ENCODE measurements around the gene SNAP25.

SNAP25 gene

DNA sequence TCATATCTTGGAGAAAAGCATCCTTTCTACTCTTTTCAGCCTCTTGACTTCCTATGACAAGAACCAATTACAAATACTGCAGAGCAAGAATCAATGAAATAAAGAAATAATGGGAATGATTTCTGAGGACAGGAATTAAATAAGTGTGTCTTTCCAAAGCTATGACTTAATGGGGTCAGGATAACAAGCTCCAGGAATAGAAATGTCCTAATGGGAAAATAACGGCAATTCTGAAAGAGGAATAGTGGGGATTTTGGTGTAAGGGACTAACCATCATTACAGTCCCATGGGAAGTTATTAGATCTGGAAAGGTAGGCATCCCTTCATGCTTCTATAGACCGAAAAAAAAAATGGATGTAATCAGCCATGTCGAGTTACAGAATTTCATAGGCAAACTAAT is 28.2 kb upstream of the SNAP25 start:
- Histone ChIP-seq H3K9ac (ENCODE audit: insufficient read length, low read depth) (no peak overlapping the region), H3K4me3 (ENCODE audit: insufficient read length, low read depth) (no peak overlapping the region), H3K36me3 (ENCODE audit: insufficient read depth, insufficient read length, low read length) (no peaks in the 10 kb centered on the region), H3K27me3 (ENCODE audit: insufficient read depth, insufficient read length) (no peaks in the 10 kb centered on the region), H3K9me3 (ENCODE audit: insufficient read depth, low read length) (no peaks in the 10 kb centered on the region), H3K4me1 (ENCODE audit: insufficient read depth, insufficient read length) (no peaks in the 10 kb centered on the region)
- TF ChIP-seq SUZ12 (IDR thresholded peaks at IDR 0.05; ENCODE audit: extremely low read depth, insufficient read depth, insufficient read length) (no peak), YY1 (IDR thresholded peaks at IDR 0.05; ENCODE audit: insufficient read depth, insufficient read length) (no peak), ZNF274 (IDR thresholded peaks at IDR 0.05; ENCODE audit: low read depth, low read length) (no peak)
- DNase-seq (ENCODE audit: low read depth, low spot score): no peak

DNA sequence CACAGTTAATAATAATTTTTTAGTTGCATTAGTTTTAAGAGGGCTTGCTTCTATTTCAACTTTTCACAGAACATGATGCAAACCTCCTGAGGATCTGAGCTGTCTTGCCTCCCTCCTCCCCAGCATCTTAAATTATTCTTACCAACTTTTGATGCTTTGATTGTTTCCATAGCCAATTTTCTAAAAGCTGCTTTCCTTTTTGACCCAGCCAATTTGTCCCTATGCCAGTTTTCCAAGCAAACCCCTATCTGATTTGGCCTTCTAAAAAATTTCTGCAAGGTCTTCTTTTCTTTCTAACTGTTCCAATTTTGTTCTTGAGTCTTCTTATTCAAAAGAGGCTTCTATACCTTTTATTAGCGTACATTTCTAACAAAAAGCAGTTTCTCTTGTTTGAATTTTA is 26.5 kb upstream of the SNAP25 start:
- DNase-seq (ENCODE audit: low read depth, low spot score): no peak
- no peak for TF ChIP-seq YY1 (IDR thresholded peaks at IDR 0.05; ENCODE audit: insufficient read depth, insufficient read length)
- TF ChIP-seq SUZ12 (IDR thresholded peaks at IDR 0.05; ENCODE audit: extremely low read depth, insufficient read depth, insufficient read length): no peak
- TF ChIP-seq ZNF274 (IDR thresholded peaks at IDR 0.05; ENCODE audit: low read depth, low read length): no peak
- H3K36me3 ChIP-seq (ENCODE audit: insufficient read depth, insufficient read length, low read length): no peaks in the 10 kb centered on the region
- H3K27me3 ChIP-seq (ENCODE audit: insufficient read depth, insufficient read length): no peaks in the 10 kb centered on the region
- H3K4me1 ChIP-seq (ENCODE audit: insufficient read depth, insufficient read length): no peaks in the 10 kb centered on the region
- H3K4me3 ChIP-seq (ENCODE audit: insufficient read length, low read depth): no peak overlapping the region
- H3K9me3 ChIP-seq (ENCODE audit: insufficient read depth, low read length): no peaks in the 10 kb centered on the region
- H3K9ac ChIP-seq (ENCODE audit: insufficient read length, low read depth): no peak overlapping the region

DNA sequence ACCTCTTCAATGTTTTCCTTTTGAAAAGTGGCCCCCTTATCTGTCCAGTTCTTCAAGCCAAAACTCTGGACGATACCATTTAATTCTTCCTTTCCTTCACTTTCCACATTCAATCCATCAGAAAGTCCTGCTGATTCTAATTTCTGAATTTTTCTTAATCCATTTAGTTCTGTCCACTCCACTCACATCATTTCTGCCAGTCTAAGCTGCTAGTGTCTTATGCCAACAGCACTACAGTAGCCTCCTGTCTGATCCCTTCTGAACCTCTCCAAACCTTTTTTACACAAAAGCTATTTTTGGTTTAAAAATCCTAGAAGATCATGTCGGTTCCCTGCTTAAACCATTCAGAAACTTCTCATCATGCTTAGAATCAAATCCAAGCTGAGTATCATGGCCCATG is 24.5 kb upstream of the SNAP25 start:
- no peaks in the 10 kb centered on the region for H3K36me3 ChIP-seq (ENCODE audit: insufficient read depth, insufficient read length, low read length)
- TF ChIP-seq YY1 (IDR thresholded peaks at IDR 0.05; ENCODE audit: insufficient read depth, insufficient read length) (no peak), ZNF274 (IDR thresholded peaks at IDR 0.05; ENCODE audit: low read depth, low read length) (no peak), SUZ12 (IDR thresholded peaks at IDR 0.05; ENCODE audit: extremely low read depth, insufficient read depth, insufficient read length) (no peak)
- no peak for DNase-seq (ENCODE audit: low read depth, low spot score)
- H3K4me3 ChIP-seq (ENCODE audit: insufficient read length, low read depth): no peak overlapping the region
- H3K9me3 ChIP-seq (ENCODE audit: insufficient read depth, low read length): no peaks in the 10 kb centered on the region
- no peaks in the 10 kb centered on the region for H3K27me3 ChIP-seq (ENCODE audit: insufficient read depth, insufficient read length)
- no peaks in the 10 kb centered on the region for H3K4me1 ChIP-seq (ENCODE audit: insufficient read depth, insufficient read length)
- no peak overlapping the region for H3K9ac ChIP-seq (ENCODE audit: insufficient read length, low read depth)

DNA sequence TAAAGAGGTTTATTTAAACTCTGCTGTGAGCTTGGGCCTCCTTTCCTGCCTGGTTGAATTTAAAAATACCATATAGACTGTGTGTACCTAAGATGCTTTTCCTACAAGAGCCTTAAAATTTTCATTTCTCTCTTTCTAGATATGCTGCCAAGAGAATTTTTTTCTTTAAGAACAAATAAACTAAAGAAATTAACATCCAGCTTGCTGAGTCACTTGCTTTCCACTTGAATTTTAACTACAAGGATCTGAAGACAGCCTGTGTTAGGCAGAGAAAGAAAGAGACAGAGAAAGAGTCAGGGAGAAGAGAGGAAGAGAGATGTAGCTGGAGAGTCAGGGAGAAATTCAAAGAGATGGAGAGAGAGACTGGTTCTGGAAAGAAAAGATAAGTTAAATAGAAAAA is 18.3 kb upstream of the SNAP25 start:
- no peaks in the 10 kb centered on the region for H3K27me3 ChIP-seq (ENCODE audit: insufficient read depth, insufficient read length)
- H3K4me3 ChIP-seq (ENCODE audit: insufficient read length, low read depth): no peak overlapping the region
- H3K9ac ChIP-seq (ENCODE audit: insufficient read length, low read depth): no peak overlapping the region
- H3K4me1 ChIP-seq (ENCODE audit: insufficient read depth, insufficient read length): no peaks in the 10 kb centered on the region
- H3K9me3 ChIP-seq (ENCODE audit: insufficient read depth, low read length): no peaks in the 10 kb centered on the region
- no peak for TF ChIP-seq SUZ12 (IDR thresholded peaks at IDR 0.05; ENCODE audit: extremely low read depth, insufficient read depth, insufficient read length)
- no peak for TF ChIP-seq ZNF274 (IDR thresholded peaks at IDR 0.05; ENCODE audit: low read depth, low read length)
- TF ChIP-seq YY1 (IDR thresholded peaks at IDR 0.05; ENCODE audit: insufficient read depth, insufficient read length): no peak
- H3K36me3 ChIP-seq (ENCODE audit: insufficient read depth, insufficient read length, low read length): no peaks in the 10 kb centered on the region
- DNase-seq (ENCODE audit: low read depth, low spot score): no peak

DNA sequence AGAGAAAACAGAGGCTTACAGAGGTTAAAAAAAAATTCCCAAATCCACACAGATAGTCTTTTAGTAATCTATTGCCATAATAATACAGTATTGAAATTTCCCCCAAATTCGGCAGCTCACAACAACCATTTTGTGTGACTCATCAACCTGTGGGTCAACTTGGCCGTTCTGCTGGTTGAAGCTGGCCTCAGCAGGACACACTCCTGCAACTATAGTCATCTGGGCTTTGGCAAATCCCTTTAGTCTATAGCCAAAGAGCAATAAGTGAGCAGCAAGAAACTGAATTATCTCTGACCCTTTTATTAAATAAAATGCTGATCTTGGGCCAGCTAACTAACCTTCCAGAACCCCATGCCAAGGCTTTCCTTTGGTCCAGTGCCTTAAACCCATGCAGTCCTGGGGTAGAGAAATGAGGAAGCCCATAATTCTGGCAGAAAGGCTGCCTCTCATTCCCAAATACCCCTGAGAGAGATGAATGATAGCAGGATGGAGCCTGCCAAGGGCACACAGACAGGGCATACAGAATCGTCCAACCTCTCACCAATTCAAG is 17.2 kb upstream of the SNAP25 start:
- no peaks in the 10 kb centered on the region for H3K4me1 ChIP-seq (ENCODE audit: insufficient read depth, insufficient read length)
- no peak overlapping the region for H3K9ac ChIP-seq (ENCODE audit: insufficient read length, low read depth)
- no peaks in the 10 kb centered on the region for H3K9me3 ChIP-seq (ENCODE audit: insufficient read depth, low read length)
- TF ChIP-seq SUZ12 (IDR thresholded peaks at IDR 0.05; ENCODE audit: extremely low read depth, insufficient read depth, insufficient read length): no peak
- no peak for TF ChIP-seq ZNF274 (IDR thresholded peaks at IDR 0.05; ENCODE audit: low read depth, low read length)
- TF ChIP-seq YY1 (IDR thresholded peaks at IDR 0.05; ENCODE audit: insufficient read depth, insufficient read length): no peak
- H3K36me3 ChIP-seq (ENCODE audit: insufficient read depth, insufficient read length, low read length): no peaks in the 10 kb centered on the region
- H3K4me3 ChIP-seq (ENCODE audit: insufficient read length, low read depth): no peak overlapping the region
- no peaks in the 10 kb centered on the region for H3K27me3 ChIP-seq (ENCODE audit: insufficient read depth, insufficient read length)
- DNase-seq (ENCODE audit: low read depth, low spot score): no peak

DNA sequence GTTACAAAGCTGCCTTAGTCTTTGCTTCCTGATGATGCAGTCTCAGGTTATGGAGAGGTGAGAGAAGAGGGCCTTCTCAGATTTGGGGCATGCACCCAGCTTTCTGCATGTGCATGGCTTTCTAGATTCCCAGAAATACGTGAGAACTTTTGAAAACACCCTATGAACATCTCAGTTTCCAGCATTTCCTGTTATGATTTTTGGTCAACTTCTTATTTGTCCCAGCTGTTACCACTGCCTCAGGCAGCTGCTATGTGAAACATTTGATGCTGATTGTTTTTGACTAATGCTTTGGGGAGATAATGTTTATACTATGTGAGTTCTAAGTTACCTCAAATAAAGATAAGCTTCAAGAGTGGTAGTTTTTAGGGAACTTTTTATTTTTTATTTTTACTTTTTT is 9.5 kb upstream of the SNAP25 start:
- H3K9me3 ChIP-seq (ENCODE audit: insufficient read depth, low read length): no peaks in the 10 kb centered on the region
- H3K9ac ChIP-seq (ENCODE audit: insufficient read length, low read depth): no peak overlapping the region
- H3K4me3 ChIP-seq (ENCODE audit: insufficient read length, low read depth): no peak overlapping the region
- no peaks in the 10 kb centered on the region for H3K4me1 ChIP-seq (ENCODE audit: insufficient read depth, insufficient read length)
- TF ChIP-seq ZNF274 (IDR thresholded peaks at IDR 0.05; ENCODE audit: low read depth, low read length): no peak
- TF ChIP-seq YY1 (IDR thresholded peaks at IDR 0.05; ENCODE audit: insufficient read depth, insufficient read length): no peak
- TF ChIP-seq SUZ12 (IDR thresholded peaks at IDR 0.05; ENCODE audit: extremely low read depth, insufficient read depth, insufficient read length): no peak
- no peaks in the 10 kb centered on the region for H3K27me3 ChIP-seq (ENCODE audit: insufficient read depth, insufficient read length)
- no peaks in the 10 kb centered on the region for H3K36me3 ChIP-seq (ENCODE audit: insufficient read depth, insufficient read length, low read length)
- no peak for DNase-seq (ENCODE audit: low read depth, low spot score)

DNA sequence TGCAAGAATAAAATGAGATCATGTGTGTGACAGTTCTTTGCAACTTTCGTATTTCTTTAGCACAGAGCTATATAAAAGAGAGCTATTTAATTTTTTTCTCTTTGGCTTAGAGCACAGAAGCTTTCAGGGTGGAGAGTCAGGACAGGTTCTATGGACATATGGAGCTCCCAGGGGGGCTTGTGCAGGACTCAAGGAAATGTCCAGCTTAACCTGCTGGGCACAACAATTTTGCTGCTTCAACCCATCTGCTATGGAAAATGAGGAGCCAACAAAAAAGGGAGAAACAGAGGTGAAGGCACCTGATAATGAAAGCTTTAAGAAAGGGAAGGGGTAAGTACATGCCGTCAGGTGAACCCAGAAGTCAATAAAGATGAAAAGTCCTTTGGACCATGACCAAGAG is 5.1 kb upstream of the SNAP25 start:
- no peaks in the 10 kb centered on the region for H3K9me3 ChIP-seq (ENCODE audit: insufficient read depth, low read length)
- no peaks in the 10 kb centered on the region for H3K4me1 ChIP-seq (ENCODE audit: insufficient read depth, insufficient read length)
- no peak for DNase-seq (ENCODE audit: low read depth, low spot score)
- peaks cover 26% of the 10 kb centered on the region for H3K27me3 ChIP-seq (ENCODE audit: insufficient read depth, insufficient read length)
- H3K36me3 ChIP-seq (ENCODE audit: insufficient read depth, insufficient read length, low read length): no peaks in the 10 kb centered on the region
- H3K4me3 ChIP-seq (ENCODE audit: insufficient read length, low read depth): no peak overlapping the region
- no peak overlapping the region for H3K9ac ChIP-seq (ENCODE audit: insufficient read length, low read depth)
- TF ChIP-seq YY1 (IDR thresholded peaks at IDR 0.05; ENCODE audit: insufficient read depth, insufficient read length) (no peak), SUZ12 (IDR thresholded peaks at IDR 0.05; ENCODE audit: extremely low read depth, insufficient read depth, insufficient read length) (no peak), ZNF274 (IDR thresholded peaks at IDR 0.05; ENCODE audit: low read depth, low read length) (no peak)
